ENCODE data around the gene GLIS2.

GLIS2 gene

DNA sequence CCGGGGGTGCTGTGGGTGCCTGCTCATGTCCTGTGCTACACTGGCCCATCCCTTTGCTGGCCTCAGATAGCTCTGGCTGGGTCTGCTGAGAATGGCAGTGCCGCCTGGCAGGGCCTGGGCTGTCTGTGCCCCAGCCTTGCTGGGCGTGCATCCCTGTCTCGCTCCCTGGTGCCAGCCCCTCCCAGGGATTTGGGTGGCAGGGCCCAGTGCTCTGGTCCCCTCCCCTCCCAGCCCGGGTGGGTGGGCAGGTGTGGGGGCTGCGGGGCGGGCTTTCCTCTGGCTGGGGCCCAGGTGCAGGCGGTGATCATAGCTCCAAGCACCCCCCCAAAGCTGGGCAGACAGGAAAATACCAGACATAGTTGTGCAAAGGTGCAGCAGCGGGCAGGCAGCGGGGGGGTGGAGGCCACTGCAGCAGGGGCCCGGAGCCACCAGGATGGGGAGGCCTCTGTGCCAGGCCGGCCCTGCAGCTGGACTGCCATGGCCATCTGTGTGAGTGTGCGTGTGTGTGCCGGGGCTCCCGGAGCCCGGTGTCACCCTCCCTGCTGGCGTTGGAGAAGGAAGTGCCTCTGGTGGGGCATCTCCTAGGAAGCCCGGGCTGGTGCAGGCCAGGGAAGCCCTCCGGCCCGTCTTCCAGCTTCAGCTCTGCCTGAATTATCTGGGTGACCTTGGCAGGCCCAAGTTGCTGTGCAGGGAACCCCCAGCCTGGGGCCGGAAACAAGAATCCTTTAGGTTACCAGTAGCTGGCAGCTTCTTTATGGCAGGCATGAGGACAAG is 7.4 kb downstream of the GLIS2 start:
- H3K4me3 ChIP-seq (ENCODE audit: low read length, poor library complexity, severe bottlenecking), result no peak overlapping the region
- no peak overlapping the region for H3K4me2 ChIP-seq (ENCODE audit: low read depth, low read length, poor library complexity, severe bottlenecking)
- peaks cover 2% of the 10 kb centered on the region for H3K4me1 ChIP-seq (ENCODE audit: insufficient read depth, low read length, poor library complexity, severe bottlenecking)
- no peaks in the 10 kb centered on the region for H3K9me3 ChIP-seq (ENCODE audit: insufficient read depth, low read depth, low read length)
- no peak overlapping the region for H3K9ac ChIP-seq (ENCODE audit: low read depth, low read length, poor library complexity, severe bottlenecking)
- H4K20me1 ChIP-seq (ENCODE audit: insufficient read depth, low read length, poor library complexity, severe bottlenecking), result no peaks in the 10 kb centered on the region
- H3K27me3 ChIP-seq (ENCODE audit: insufficient read depth, low read length, poor library complexity, severe bottlenecking), result no peaks in the 10 kb centered on the region
- H2AFZ ChIP-seq (ENCODE audit: low read length), result no peak overlapping the region
- TF ChIP-seq EZH2phosphoT487 (IDR thresholded peaks at IDR 0.05; ENCODE audit: borderline replicate concordance), result no peak
- TF ChIP-seq, protein P1, sequence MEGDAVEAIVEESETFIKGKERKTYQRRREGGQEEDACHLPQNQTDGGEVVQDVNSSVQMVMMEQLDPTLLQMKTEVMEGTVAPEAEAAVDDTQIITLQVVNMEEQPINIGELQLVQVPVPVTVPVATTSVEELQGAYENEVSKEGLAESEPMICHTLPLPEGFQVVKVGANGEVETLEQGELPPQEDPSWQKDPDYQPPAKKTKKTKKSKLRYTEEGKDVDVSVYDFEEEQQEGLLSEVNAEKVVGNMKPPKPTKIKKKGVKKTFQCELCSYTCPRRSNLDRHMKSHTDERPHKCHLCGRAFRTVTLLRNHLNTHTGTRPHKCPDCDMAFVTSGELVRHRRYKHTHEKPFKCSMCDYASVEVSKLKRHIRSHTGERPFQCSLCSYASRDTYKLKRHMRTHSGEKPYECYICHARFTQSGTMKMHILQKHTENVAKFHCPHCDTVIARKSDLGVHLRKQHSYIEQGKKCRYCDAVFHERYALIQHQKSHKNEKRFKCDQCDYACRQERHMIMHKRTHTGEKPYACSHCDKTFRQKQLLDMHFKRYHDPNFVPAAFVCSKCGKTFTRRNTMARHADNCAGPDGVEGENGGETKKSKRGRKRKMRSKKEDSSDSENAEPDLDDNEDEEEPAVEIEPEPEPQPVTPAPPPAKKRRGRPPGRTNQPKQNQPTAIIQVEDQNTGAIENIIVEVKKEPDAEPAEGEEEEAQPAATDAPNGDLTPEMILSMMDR (conservative IDR thresholded peaks at IDR 0.05; ENCODE audit: low read length), result no peak
- 0 out of 2 replicates have a peak, but pooled peaks cover 1% of the 10 kb centered on the region for H3K79me2 ChIP-seq (ENCODE audit: insufficient read depth, low read length)
- no peaks in the 10 kb centered on the region for H3F3A ChIP-seq (ENCODE audit: low read depth)
- no peaks in the 10 kb centered on the region for H3K9me2 ChIP-seq (replicated peaks; ENCODE audit: low read depth, low read length)
- H3K36me3 ChIP-seq (ENCODE audit: insufficient read depth, low read length), result no peaks in the 10 kb centered on the region

DNA sequence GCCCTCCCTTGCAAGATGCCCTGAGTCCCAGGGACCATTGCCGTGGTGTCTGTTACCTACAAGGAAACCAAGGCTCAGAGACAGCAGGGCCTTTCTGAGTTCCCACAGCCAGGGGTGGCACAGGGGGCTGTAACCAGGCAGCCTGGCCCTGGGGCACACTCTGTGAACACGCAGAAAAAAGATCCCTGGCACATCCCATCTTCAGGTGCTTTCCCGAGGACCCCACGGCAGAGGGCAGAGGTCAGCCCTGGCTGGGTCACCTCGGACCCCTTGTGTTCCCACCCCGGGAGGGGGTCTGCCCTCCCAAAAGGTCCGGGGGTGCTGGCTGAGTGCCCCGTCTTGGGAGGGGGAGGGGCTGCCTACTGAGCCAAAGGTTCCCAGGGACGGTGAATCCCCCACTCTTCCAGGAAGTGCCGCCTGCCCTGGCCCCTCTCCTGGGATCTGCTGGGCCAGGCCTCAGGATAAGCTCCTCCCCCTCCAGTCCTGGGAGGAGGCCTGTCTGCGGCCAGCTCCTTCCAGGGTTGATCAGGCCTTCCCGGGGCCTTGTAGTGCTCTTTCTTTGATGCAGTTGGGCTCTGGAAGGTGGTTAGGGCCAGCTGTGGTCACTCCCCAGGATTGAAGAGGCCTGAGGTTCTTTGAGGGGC is 8.1 kb downstream of the GLIS2 start:
- H3K4me1 ChIP-seq (ENCODE audit: insufficient read depth, low read length, poor library complexity, severe bottlenecking), result no peaks in the 10 kb centered on the region
- H3K79me2 ChIP-seq (ENCODE audit: insufficient read depth, low read length), result no peaks in the 10 kb centered on the region
- TF ChIP-seq, protein P1 (conservative IDR thresholded peaks at IDR 0.05; ENCODE audit: low read length), result no peak
- TF ChIP-seq EZH2phosphoT487 (IDR thresholded peaks at IDR 0.05; ENCODE audit: borderline replicate concordance), result no peak
- no peak overlapping the region for H3K4me3 ChIP-seq (ENCODE audit: low read length, poor library complexity, severe bottlenecking)
- no peaks in the 10 kb centered on the region for H3K9me3 ChIP-seq (ENCODE audit: insufficient read depth, low read depth, low read length)
- no peaks in the 10 kb centered on the region for H3K36me3 ChIP-seq (ENCODE audit: insufficient read depth, low read length)
- H2AFZ ChIP-seq (ENCODE audit: low read length), result no peak overlapping the region
- no peaks in the 10 kb centered on the region for H3F3A ChIP-seq (ENCODE audit: low read depth)
- no peak overlapping the region for H3K9ac ChIP-seq (ENCODE audit: low read depth, low read length, poor library complexity, severe bottlenecking)
- no peaks in the 10 kb centered on the region for H4K20me1 ChIP-seq (ENCODE audit: insufficient read depth, low read length, poor library complexity, severe bottlenecking)
- no peaks in the 10 kb centered on the region for H3K9me2 ChIP-seq (replicated peaks; ENCODE audit: low read depth, low read length)
- no peaks in the 10 kb centered on the region for H3K27me3 ChIP-seq (ENCODE audit: insufficient read depth, low read length, poor library complexity, severe bottlenecking)
- no peak overlapping the region for H3K4me2 ChIP-seq (ENCODE audit: low read depth, low read length, poor library complexity, severe bottlenecking)

DNA sequence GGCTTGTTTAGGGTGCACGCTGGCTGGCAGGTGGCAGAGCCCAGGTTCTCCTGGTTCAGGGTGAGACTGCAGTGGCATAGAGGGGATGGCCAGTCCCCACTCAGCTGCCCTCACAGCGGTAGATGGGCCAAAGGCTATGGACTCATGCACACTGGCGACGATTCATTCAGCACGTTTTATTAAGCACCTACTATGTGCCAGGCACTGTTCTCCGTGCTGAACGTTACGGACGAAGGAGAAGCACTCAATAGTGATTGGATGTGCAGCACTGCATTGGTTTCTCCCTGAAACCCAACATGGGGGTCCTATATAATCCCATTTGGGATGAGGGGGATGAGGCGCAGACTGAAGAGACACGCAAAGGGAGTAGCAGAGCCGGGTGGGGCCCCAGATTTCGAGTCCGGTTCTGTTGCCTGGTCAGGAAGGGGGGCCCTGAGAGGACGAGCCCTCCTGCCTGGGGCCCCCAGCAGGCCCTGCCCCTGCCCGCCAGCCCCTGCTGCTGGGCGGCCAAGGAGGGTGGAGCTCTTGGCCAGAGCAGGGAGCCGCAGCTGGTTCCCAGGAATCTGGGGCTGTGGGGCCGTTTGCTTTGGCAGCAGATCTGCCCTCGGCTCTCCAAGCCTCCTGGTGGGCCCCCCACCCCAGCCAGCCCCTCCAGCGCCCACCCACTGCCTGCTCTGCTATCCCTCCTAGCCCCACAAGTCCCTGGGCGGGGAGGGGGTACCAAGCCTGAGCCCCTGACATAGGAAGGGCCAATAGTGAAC is 8.8 kb downstream of the GLIS2 start:
- no peak for TF ChIP-seq EZH2phosphoT487 (IDR thresholded peaks at IDR 0.05; ENCODE audit: borderline replicate concordance)
- no peaks in the 10 kb centered on the region for H3K79me2 ChIP-seq (ENCODE audit: insufficient read depth, low read length)
- no peaks in the 10 kb centered on the region for H3K9me2 ChIP-seq (replicated peaks; ENCODE audit: low read depth, low read length)
- no peak overlapping the region for H3K4me2 ChIP-seq (ENCODE audit: low read depth, low read length, poor library complexity, severe bottlenecking)
- H3K36me3 ChIP-seq (ENCODE audit: insufficient read depth, low read length), result no peaks in the 10 kb centered on the region
- no peaks in the 10 kb centered on the region for H3F3A ChIP-seq (ENCODE audit: low read depth)
- H3K9ac ChIP-seq (ENCODE audit: low read depth, low read length, poor library complexity, severe bottlenecking), result no peak overlapping the region
- no peaks in the 10 kb centered on the region for H4K20me1 ChIP-seq (ENCODE audit: insufficient read depth, low read length, poor library complexity, severe bottlenecking)
- no peaks in the 10 kb centered on the region for H3K9me3 ChIP-seq (ENCODE audit: insufficient read depth, low read depth, low read length)
- no peak overlapping the region for H3K4me3 ChIP-seq (ENCODE audit: low read length, poor library complexity, severe bottlenecking)
- no peaks in the 10 kb centered on the region for H3K27me3 ChIP-seq (ENCODE audit: insufficient read depth, low read length, poor library complexity, severe bottlenecking)
- H2AFZ ChIP-seq (ENCODE audit: low read length), result no peak overlapping the region
- no peaks in the 10 kb centered on the region for H3K4me1 ChIP-seq (ENCODE audit: insufficient read depth, low read length, poor library complexity, severe bottlenecking)

All from Loucy (cell line).